Measurements from ENCODE around the gene DLX4. TPM values are rescaled to one million over a fixed set of nuclear protein-coding genes. Genes with fewer than 3 reads are reported as not detected.

The DLX4 gene
- total RNA-seq, 1 donor from 2014 or later = not detected

DNA sequence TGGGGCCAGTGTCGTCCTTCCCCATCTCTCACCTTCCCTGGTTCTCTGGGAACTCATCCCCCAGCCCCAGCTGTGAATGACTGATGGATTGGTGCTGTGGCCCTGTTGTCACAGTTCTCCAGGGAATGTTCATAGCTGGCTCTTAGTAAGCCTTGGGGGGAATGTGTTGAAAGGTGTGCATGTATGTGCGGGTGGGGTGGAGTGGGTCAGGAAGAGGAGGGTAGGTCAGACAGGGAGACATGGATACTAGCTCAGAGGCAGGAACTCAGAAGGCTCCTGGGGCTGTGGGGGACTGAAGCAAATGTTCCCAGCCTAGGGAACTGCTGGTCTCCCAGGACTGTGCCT lies 4.3 kb downstream of the DLX4 start:
- Histone ChIP-seq H3K9me3 (no peaks in the 10 kb centered on the region), H3K36me3 (no peaks in the 10 kb centered on the region), H3K4me3 (no peak overlapping the region), H3K27ac (no peak overlapping the region), H3K4me1 (peaks cover 8 to 25% of the 10 kb centered on the region in 2 donors), H3K27me3 (peaks cover 30% of the 10 kb centered on the region)
- intact Hi-C loops (cut with DNase I) = no loop called here
- TF ChIP-seq, protein P1, sequence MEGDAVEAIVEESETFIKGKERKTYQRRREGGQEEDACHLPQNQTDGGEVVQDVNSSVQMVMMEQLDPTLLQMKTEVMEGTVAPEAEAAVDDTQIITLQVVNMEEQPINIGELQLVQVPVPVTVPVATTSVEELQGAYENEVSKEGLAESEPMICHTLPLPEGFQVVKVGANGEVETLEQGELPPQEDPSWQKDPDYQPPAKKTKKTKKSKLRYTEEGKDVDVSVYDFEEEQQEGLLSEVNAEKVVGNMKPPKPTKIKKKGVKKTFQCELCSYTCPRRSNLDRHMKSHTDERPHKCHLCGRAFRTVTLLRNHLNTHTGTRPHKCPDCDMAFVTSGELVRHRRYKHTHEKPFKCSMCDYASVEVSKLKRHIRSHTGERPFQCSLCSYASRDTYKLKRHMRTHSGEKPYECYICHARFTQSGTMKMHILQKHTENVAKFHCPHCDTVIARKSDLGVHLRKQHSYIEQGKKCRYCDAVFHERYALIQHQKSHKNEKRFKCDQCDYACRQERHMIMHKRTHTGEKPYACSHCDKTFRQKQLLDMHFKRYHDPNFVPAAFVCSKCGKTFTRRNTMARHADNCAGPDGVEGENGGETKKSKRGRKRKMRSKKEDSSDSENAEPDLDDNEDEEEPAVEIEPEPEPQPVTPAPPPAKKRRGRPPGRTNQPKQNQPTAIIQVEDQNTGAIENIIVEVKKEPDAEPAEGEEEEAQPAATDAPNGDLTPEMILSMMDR (IDR thresholded peaks at IDR 0.05) = no peak
- no peak for DNase-seq (ENCODE audit: low spot score in 2 of 2)

DNA sequence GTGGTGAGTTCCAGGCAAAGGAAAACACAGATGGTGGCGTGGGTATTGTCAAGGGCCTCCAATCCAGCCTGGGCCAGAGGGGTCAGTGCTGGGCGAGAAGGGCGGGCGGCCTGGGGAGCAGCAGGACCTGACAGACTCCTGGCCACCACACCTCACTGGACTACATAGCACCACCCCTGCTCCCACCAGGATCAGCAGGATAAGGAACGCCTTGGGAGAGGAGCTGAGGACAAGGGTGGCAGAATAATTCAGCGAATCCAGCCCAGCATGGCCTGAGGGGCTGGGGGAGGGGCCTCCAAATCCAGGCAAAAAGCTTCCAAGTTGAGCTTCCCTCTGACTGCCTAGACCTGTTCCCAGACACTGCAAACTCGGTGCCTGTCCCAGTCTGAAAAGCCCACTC lies 6.5 kb downstream of the DLX4 start:
- intact Hi-C loops (cut with DNase I) = no loop called here
- Histone ChIP-seq H3K4me1 (peaks cover 8 to 13% of the 10 kb centered on the region in 2 donors), H3K4me3 (no peak overlapping the region), H3K27ac (no peak overlapping the region), H3K27me3 (peaks cover 21% of the 10 kb centered on the region), H3K36me3 (no peaks in the 10 kb centered on the region), H3K9me3 (no peaks in the 10 kb centered on the region)
- TF ChIP-seq, protein P1 (IDR thresholded peaks at IDR 0.05) = no peak
- DNase-seq (ENCODE audit: low spot score in 2 of 2) = no peak

DNA sequence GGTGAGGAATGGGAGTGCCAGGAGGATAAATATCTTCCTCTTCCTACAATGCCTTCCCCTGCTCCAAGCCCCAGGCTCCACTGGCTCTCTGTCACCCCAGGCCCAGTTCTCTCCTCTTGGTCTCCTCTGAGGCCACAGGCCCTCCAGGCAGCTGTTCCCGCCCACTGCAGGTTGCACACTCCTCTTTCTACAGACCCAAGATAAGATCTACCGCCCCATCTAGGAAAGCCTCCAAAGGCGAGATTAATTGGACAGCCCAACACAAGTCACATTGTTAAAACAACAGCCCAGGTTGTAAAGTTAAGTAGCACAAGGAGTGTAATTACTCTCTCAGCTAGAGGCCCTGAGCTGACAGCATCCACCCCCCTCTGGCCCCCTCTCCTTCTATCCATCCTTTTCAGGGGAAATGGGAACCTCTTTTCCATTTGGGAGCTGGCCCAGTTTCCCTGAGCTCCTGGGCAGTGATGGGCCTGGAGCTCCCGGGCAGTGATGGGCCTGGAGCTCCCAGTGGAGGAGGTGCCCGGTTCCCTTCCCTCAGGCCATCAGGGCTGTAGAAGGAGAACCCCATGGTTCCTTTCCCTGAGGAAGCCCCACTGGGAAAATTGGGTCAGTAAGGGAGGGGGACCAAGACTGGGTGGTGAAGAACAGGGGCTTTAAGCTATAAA lies 7.3 kb downstream of the DLX4 start:
- Histone ChIP-seq H3K9me3 (no peaks in the 10 kb centered on the region), H3K27ac (no peak overlapping the region), H3K36me3 (no peaks in the 10 kb centered on the region), H3K4me1 (peaks cover 8 to 13% of the 10 kb centered on the region in 2 donors), H3K27me3 (peaks cover 18% of the 10 kb centered on the region), H3K4me3 (no peak overlapping the region)
- intact Hi-C loops (cut with DNase I) = no loop called here
- no peak for DNase-seq (ENCODE audit: low spot score in 2 of 2)
- TF ChIP-seq, protein P1 (IDR thresholded peaks at IDR 0.05) = no peak

DNA sequence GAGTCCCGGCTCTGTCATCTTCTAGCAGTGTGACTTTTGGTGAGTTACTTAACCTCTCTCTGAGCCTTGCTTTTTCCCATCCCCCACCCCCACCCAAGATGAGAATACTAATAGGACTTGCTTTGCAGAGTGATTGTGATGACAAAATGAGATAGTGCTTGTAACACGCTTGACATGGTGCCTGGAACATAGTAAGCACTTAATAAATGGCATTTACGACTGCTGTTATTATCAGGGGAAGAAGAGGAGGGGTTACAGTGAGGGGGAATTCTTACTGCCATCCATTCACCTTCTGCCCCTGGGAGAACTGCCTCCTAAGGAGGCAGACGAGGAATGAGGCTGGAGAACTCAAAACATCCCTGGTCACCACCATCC lies 7.8 kb downstream of the DLX4 start:
- TF ChIP-seq, protein P1 (IDR thresholded peaks at IDR 0.05) = no peak
- Histone ChIP-seq H3K4me1 (peaks cover 8 to 9% of the 10 kb centered on the region in 2 donors), H3K4me3 (no peak overlapping the region), H3K36me3 (no peaks in the 10 kb centered on the region), H3K9me3 (no peaks in the 10 kb centered on the region), H3K27ac (no peak overlapping the region), H3K27me3 (peaks cover 13% of the 10 kb centered on the region)
- intact Hi-C loops (cut with DNase I) = no loop called here
- DNase-seq (ENCODE audit: low spot score in 2 of 2) = no peak

DNA sequence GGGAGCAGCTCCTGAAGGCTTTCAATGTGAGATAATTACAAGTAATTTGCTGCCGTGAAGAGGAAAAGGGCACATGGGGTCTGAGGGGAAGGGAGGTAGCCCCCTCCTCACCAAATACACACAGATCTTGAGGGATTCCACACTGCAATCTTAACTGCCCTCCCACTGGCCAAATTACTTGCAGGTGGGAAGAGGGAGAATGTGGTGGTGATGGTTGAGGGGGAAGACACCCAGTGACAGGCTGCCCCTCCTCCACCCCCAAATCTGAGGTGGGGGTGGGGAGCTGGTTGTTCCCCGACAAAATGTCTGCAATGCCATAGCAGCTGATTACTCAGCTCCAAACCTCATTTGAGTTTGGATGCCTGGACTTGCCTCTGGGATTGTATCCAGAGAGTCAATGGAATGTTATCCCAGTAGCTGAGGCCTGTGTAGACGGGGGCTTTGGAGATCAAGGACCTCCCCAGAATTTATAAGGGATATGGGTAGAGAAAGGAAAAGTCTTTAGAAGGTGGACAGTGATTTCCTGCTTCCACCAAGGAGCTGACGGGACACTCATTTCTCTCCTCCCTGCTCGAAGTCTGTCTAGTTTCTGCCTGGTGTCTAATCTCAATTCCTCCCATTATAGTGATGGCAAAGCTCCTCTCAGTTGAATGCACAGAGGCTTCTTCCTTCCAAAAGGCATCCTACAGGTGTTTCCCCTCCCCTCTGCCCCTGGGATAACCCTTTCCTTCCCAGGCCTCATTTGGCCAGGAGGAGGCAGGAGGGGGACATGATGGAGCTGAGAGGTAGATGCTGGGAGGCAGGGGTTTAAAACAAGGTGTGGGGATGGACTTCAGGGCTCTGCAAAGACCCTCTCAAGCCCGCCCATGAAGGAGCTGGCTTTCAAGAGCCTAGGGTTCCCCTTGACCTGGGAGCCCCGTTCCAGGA lies 8.7 kb downstream of the DLX4 start:
- H3K9me3 ChIP-seq = no peaks in the 10 kb centered on the region
- TF ChIP-seq, protein P1 (IDR thresholded peaks at IDR 0.05) = no peak

More for the DNA sequence above, 8.7 kb downstream of the DLX4 start:
- H3K27ac ChIP-seq = no peak overlapping the region
- intact Hi-C loops (cut with DNase I) = no loop called here
- peaks cover 4% of the 10 kb centered on the region for H3K27me3 ChIP-seq
- H3K36me3 ChIP-seq = no peaks in the 10 kb centered on the region
- DNase-seq (ENCODE audit: low spot score in 2 of 2) = no peak
- no peaks in the 10 kb centered on the region for H3K4me1 ChIP-seq
- no peak overlapping the region for H3K4me3 ChIP-seq

All from ascending aorta (tissue), 2 donors.